Activated T-cell treated with anti-CD3 and anti-CD28 coated beads, Interleukin-2, amount 50 U/mL, for 4 hours (primary cell): ENCODE measurements around the gene TRNP1. TPM values are rescaled to one million over a fixed set of nuclear protein-coding genes. Genes with fewer than 3 reads are reported as not detected.

Experiments used
- ATAC-seq, 2 donors: fragments of 200-7000 bp; cut with Tn5 transposase; one replicate each; pipeline ENCODE4 v1.10.0; 2021
- DNase-seq: peaks from one replicate; pipeline ENCODE4 v3.0.0-alpha.2; 2020
- H3K27me3 Mint-ChIP-seq: one replicate; pipeline ENCODE4 v1.8.0; 2021; ENCODE audit warnings: low read depth, mixed read lengths
- H3K36me3 Mint-ChIP-seq: one replicate; pipeline ENCODE4 v1.8.0; 2022; ENCODE audit warnings: mixed read lengths; ENCODE audit not compliant: insufficient read depth
- H3K4me1 Mint-ChIP-seq: one replicate; pipeline ENCODE4 v1.8.0; 2021; ENCODE audit warnings: low read depth, mixed read lengths
- H3K4me3 Mint-ChIP-seq: one replicate; pipeline ENCODE4 v1.8.0; 2021; ENCODE audit warnings: mild to moderate bottlenecking, moderate library complexity, mixed read lengths
- H3K9me3 Mint-ChIP-seq: one replicate; pipeline ENCODE4 v1.8.0; 2021; ENCODE audit warnings: mixed read lengths
- total RNA-seq, 3 donors: library from RNA; stranded (reverse); gene quantifications; one replicate each; pipeline ENCODE4 v1.2.1, GENCODE V29; 2021

The TRNP1 gene
- total RNA-seq, 3 donors from 2014 or later = 0.61 to 1.5 (median 0.76) TPM

DNA sequence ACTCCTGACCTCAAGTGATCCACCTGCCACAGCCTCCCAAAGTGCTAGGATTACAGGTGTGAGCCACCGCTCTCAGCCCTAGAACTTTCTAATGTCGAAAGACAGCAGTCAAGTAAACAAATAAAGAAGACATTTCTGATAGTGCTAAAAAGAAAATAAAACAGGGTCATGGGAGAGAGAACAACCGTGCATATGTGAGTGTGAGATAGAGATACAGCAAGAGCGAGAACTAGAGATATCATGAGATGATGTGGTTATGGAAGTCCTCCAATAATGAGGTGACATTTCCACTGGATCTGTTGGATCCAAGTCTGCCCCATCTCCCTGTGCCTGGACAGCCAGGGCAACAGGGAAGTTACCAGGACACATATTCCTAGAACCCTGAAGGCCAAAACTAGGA lies 23.7 kb downstream of the TRNP1 start:
- peaks cover 5% of the 10 kb centered on the region for H3K4me1 Mint-ChIP-seq
- no peaks in the 10 kb centered on the region for H3K36me3 Mint-ChIP-seq
- H3K4me3 Mint-ChIP-seq = no peak overlapping the region

GRCh38 chr1:27018316-27018715 lies 24.8 kb downstream of the TRNP1 start:
- no peaks in the 10 kb centered on the region for H3K9me3 Mint-ChIP-seq
- H3K36me3 Mint-ChIP-seq = no peaks in the 10 kb centered on the region
- H3K4me3 Mint-ChIP-seq = no peak overlapping the region
- DNase-seq (no peak), ATAC-seq (no peak)
- no peaks in the 10 kb centered on the region for H3K4me1 Mint-ChIP-seq
- peaks cover 5% of the 10 kb centered on the region for H3K27me3 Mint-ChIP-seq

More for the DNA sequence above, 23.7 kb downstream of the TRNP1 start:
- Mint-ChIP-seq H3K27me3 (peaks cover 13% of the 10 kb centered on the region), H3K9me3 (no peaks in the 10 kb centered on the region)
- ATAC-seq (no peak), DNase-seq (no peak)

DNA sequence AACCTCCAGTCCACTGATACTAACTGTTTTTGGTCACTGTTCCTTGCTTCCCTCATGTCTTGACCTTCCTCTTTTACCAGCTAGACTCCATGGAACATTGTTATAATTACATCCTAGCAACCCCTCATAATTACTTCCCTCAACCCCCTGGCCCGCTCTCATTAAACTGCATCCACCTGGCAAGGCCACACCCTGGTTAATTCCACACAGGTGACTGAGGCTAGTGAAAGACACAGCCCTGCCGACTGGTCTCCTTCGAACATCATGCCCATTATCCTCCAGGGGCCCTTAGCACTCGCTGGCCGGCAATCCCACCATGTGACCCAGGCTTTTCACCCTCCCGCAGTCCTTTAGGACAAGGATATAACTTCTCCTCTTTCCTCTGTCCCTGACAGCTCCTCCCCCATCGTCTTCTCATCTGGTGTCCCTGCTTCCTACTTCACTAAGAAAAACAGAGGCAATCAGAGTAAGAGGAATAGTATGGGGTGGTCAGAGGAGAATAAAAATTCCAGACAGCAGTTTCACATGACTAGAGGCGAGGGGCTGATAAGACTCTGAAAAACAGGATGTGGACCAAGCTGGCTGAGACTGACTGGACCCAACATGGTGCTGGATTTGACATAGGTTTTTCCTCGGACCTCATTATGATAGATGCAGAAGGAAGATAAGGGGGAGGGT lies 28.0 kb downstream of the TRNP1 start:
- Mint-ChIP-seq H3K9me3 (no peaks in the 10 kb centered on the region), H3K4me1 (no peaks in the 10 kb centered on the region), H3K36me3 (no peaks in the 10 kb centered on the region), H3K4me3 (no peak overlapping the region), H3K27me3 (no peaks in the 10 kb centered on the region)
- no peak for DNase-seq
- no peak for ATAC-seq

GRCh38 chr1:27025718-27026117 lies 32.2 kb downstream of the TRNP1 start:
- Mint-ChIP-seq H3K9me3 (no peaks in the 10 kb centered on the region), H3K4me1 (no peaks in the 10 kb centered on the region), H3K36me3 (no peaks in the 10 kb centered on the region), H3K27me3 (peaks cover 6% of the 10 kb centered on the region), H3K4me3 (no peak overlapping the region)
- no peak for ATAC-seq
- DNase-seq = no peak

- DNase-seq = no peak
- ATAC-seq = no peak
- Mint-ChIP-seq H3K9me3 (no peaks in the 10 kb centered on the region), H3K4me1 (peaks cover 2% of the 10 kb centered on the region), H3K27me3 (peaks cover 6% of the 10 kb centered on the region), H3K36me3 (no peaks in the 10 kb centered on the region), H3K4me3 (no peak overlapping the region)
Observed at GRCh38 chr1:27026621-27027574, 33.4 kb downstream of the TRNP1 start.

DNA sequence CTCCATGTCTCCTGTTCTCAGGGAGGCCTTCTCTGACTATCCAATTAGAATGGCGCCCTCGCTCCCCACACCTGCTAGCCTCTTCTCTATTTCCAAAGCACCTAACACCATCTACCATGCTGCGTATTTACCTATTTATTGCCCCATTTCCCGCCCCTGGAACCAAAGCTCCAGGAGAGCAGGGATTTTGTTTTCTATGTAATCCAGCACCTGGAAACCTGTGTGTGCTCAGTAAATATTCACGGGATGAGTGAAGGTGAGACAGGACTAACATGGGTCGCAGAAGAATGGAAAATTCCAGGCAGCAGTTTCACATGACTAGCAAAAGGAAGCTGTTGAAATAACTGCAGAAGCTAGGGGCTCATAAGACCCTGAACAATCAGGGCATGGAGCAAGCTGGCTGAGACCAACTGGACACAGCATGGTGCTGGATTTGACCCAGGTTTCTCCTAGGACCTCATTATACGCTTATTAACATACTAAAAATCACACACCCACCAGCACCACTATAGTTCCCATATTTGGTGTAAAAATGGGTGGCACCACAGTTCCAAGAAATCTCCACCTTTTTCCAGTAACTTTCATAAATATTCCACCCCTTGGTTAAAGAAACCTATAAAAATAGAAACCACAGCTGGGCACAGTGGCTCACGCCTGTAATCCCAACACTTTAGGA lies 34.2 kb downstream of the TRNP1 start:
- Mint-ChIP-seq H3K36me3 (no peaks in the 10 kb centered on the region), H3K4me3 (no peak overlapping the region), H3K9me3 (no peaks in the 10 kb centered on the region), H3K4me1 (peaks cover 3% of the 10 kb centered on the region), H3K27me3 (peaks cover 6% of the 10 kb centered on the region)
- DNase-seq (no peak), ATAC-seq (no peak)

GRCh38 chr1:27029517-27029916 lies 36.0 kb downstream of the TRNP1 start:
- ATAC-seq (no peak), DNase-seq (no peak)
- Mint-ChIP-seq H3K4me3 (no peak overlapping the region), H3K9me3 (no peaks in the 10 kb centered on the region), H3K4me1 (peaks cover 3% of the 10 kb centered on the region), H3K36me3 (no peaks in the 10 kb centered on the region), H3K27me3 (peaks cover 6% of the 10 kb centered on the region)

DNA sequence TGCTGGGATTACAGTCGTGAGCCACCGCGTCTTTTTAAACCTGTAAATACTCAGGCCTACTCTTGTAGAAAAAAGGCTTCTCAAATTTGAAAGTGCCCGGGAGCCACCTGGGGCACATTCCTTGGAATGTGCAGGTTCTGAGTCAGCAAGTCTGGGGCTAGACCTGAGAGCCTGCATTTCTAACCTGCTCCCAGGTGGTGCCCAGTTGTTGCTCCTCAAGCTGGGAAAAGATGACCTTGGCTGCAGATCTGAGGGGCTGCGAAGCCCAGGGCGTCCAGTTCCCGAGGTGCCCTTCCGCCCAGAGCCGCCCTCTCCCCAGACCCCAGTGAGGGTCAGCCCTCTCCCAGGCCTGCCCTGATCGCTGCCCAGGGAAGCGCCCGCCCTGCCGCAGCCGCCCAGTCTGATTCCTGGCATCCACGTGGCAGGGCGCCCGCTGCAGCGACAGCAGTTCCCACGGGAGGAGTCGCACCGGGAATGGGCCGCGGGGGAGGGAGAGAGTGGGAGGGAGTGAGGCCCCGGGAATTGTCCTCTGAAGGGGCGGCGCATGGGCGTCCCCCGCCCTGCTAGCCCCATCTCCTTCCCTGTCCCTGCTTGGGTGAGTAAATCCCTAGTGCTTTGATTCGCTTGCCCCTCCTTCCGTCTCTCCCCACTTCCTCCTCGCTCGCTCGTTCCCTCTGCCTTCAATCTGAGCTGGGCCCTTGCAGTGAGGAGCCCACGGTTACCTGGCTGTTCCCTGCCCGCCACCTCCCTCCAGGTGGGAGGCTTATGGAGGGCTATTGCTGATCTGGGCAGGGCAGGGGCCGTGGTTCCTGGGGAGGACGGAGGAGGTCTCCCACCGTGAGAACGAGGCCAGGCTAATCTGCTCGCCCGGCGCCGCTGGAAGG lies 38.0 kb downstream of the TRNP1 start:
- no peak overlapping the region for H3K4me3 Mint-ChIP-seq
- no peak for DNase-seq
- no peaks in the 10 kb centered on the region for H3K36me3 Mint-ChIP-seq
- H3K27me3 Mint-ChIP-seq = peaks cover 6% of the 10 kb centered on the region
- no peaks in the 10 kb centered on the region for H3K9me3 Mint-ChIP-seq
- H3K4me1 Mint-ChIP-seq = peaks cover 3% of the 10 kb centered on the region
- ATAC-seq = no peak

GRCh38 chr1:27032119-27032461 lies 38.6 kb downstream of the TRNP1 start:
- DNase-seq (no peak), ATAC-seq (no peak)
- Mint-ChIP-seq H3K9me3 (no peaks in the 10 kb centered on the region), H3K36me3 (no peaks in the 10 kb centered on the region), H3K27me3 (peaks cover 4% of the 10 kb centered on the region), H3K4me1 (peaks cover 3% of the 10 kb centered on the region), H3K4me3 (no peak overlapping the region)

- Mint-ChIP-seq H3K4me1 (peaks cover 3% of the 10 kb centered on the region), H3K36me3 (no peaks in the 10 kb centered on the region), H3K27me3 (no peaks in the 10 kb centered on the region), H3K9me3 (no peaks in the 10 kb centered on the region), H3K4me3 (no peak overlapping the region)
- ATAC-seq (no peak), DNase-seq (no peak)
Observed at GRCh38 chr1:27033043-27033746, 39.7 kb downstream of the TRNP1 start.

GRCh38 chr1:27035344-27035743 lies 41.9 kb downstream of the TRNP1 start:
- Mint-ChIP-seq H3K36me3 (no peaks in the 10 kb centered on the region), H3K9me3 (no peaks in the 10 kb centered on the region), H3K4me1 (peaks cover 3% of the 10 kb centered on the region), H3K4me3 (no peak overlapping the region), H3K27me3 (peaks cover 2% of the 10 kb centered on the region)
- DNase-seq (no peak), ATAC-seq (no peak)

- peaks cover 3% of the 10 kb centered on the region for H3K4me1 Mint-ChIP-seq
- no peak for ATAC-seq
- no peak overlapping the region for H3K4me3 Mint-ChIP-seq
- no peaks in the 10 kb centered on the region for H3K36me3 Mint-ChIP-seq
- peaks cover 2% of the 10 kb centered on the region for H3K27me3 Mint-ChIP-seq
- H3K9me3 Mint-ChIP-seq = no peaks in the 10 kb centered on the region
- DNase-seq = no peak
Observed at GRCh38 chr1:27036718-27037117, 43.2 kb downstream of the TRNP1 start.

- no peak for ATAC-seq
- H3K4me1 Mint-ChIP-seq = no peaks in the 10 kb centered on the region
- peaks cover 2% of the 10 kb centered on the region for H3K27me3 Mint-ChIP-seq
- no peak overlapping the region for H3K4me3 Mint-ChIP-seq
- no peak for DNase-seq
- no peaks in the 10 kb centered on the region for H3K9me3 Mint-ChIP-seq
- no peaks in the 10 kb centered on the region for H3K36me3 Mint-ChIP-seq
Observed at GRCh38 chr1:27037518-27037917, 44.0 kb downstream of the TRNP1 start.
